ENCODE measurements around the gene COA1.
"Not testable (repeated sequence)": the region's sequence is repeated elsewhere in the genome, so short reads cannot be mapped to it uniquely, and the experiment has no call there.

The COA1 gene

DNA sequence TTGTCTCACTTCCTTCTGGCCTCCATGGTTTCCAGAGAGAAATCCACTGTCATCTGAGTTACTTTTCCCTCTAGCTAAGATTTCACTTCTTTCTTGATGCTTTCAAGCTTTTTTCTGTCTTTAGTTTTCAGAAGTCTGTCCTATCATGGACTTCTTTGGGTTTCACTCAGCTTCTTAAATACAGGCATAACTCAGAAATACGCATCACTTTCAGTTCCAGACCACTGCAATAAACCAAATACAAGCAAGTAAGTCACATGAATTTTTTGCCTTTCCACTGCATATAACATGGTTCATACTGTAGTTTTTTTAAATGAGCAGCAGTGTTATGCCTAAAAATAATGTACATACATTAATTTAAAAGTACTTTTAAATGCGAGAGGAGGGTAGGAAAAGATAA, 97.8 kb downstream of the COA1 start:
- Histone ChIP-seq H3K9ac (ENCODE audit: low read length) (no peak overlapping the region), H3K36me3 (ENCODE audit: control insufficient read depth, insufficient read depth, low read length, severe bottlenecking) (peaks cover 80% of the 10 kb centered on the region), H3K27me3 (replicated peaks; ENCODE audit: control insufficient read depth, insufficient read depth, low read length) (no peaks in the 10 kb centered on the region), H3K9me3 (ENCODE audit: control insufficient read depth, low read length) (no peaks in the 10 kb centered on the region), H3K4me3 (ENCODE audit: low read length) (no peak overlapping the region), H3K4me1 (ENCODE audit: control insufficient read depth, insufficient read depth, low read length) (no peaks in the 10 kb centered on the region)
- DNase-seq (ENCODE audit: low read depth), result no peak

DNA sequence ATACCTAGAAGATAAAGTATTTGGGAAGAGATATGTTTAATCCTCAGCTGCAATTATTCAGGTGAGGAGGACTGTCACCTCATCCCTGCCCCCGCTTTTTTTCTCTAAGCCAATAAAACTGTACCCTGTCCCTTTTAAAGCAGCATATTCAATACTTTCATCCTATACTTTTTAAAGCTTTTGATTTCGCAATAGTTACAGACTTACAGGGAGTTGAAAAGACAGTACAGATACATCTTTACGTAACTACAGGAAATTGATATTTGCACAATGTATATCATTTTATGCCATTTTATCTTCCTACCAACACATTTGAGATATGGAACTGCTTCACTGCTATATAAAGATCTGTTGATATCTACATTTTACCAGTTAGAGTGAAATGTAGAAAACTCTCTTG, 98.8 kb downstream of the COA1 start:
- no peak overlapping the region for H3K9ac ChIP-seq (ENCODE audit: low read length)
- no peaks in the 10 kb centered on the region for H3K4me1 ChIP-seq (ENCODE audit: control insufficient read depth, insufficient read depth, low read length)
- H3K9me3 ChIP-seq (ENCODE audit: control insufficient read depth, low read length), result no peaks in the 10 kb centered on the region
- peak; percentile 34 for DNase-seq (ENCODE audit: low read depth)
- no peaks in the 10 kb centered on the region for H3K27me3 ChIP-seq (replicated peaks; ENCODE audit: control insufficient read depth, insufficient read depth, low read length)
- H3K4me3 ChIP-seq (ENCODE audit: low read length), result no peak overlapping the region
- peaks cover 80% of the 10 kb centered on the region for H3K36me3 ChIP-seq (ENCODE audit: control insufficient read depth, insufficient read depth, low read length, severe bottlenecking)

GRCh38 chr7:43629857-43630256, 99.5 kb downstream of the COA1 start:
- no peak for DNase-seq (ENCODE audit: low read depth)
- Histone ChIP-seq H3K27me3 (replicated peaks; ENCODE audit: control insufficient read depth, insufficient read depth, low read length) (no peaks in the 10 kb centered on the region), H3K4me3 (ENCODE audit: low read length) (no peak overlapping the region), H3K4me1 (ENCODE audit: control insufficient read depth, insufficient read depth, low read length) (peaks cover 4% of the 10 kb centered on the region), H3K9ac (ENCODE audit: low read length) (no peak overlapping the region), H3K36me3 (ENCODE audit: control insufficient read depth, insufficient read depth, low read length, severe bottlenecking) (peaks cover 81% of the 10 kb centered on the region), H3K9me3 (ENCODE audit: control insufficient read depth, low read length) (no peaks in the 10 kb centered on the region)

DNA sequence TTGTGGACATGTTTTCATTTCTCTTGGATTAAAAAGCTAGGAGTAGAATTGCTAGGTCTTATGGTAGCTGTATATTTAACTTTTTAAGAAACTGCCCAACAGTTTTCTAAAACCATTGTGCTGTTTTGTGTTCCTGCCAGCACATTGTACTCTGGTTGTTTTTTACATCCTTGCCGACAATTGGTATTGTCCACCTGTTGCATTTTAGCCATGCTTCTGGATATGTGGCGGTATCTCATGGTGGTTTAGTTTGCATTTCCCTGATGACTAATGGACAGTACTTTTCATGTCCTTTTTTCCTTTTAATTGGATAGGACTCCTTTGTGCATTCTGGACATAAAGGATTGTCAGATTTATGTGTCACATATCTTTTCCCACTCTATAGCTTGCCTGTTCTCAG, 100.9 kb downstream of the COA1 start:
- DNase-seq (ENCODE audit: low read depth), result no peak
- H3K36me3 ChIP-seq (ENCODE audit: control insufficient read depth, insufficient read depth, low read length, severe bottlenecking), result peaks cover 81% of the 10 kb centered on the region
- no peaks in the 10 kb centered on the region for H3K9me3 ChIP-seq (ENCODE audit: control insufficient read depth, low read length)
- no peaks in the 10 kb centered on the region for H3K27me3 ChIP-seq (replicated peaks; ENCODE audit: control insufficient read depth, insufficient read depth, low read length)
- H3K9ac ChIP-seq (ENCODE audit: low read length), result no peak overlapping the region
- no peak overlapping the region for H3K4me3 ChIP-seq (ENCODE audit: low read length)
- H3K4me1 ChIP-seq (ENCODE audit: control insufficient read depth, insufficient read depth, low read length), result peaks cover 18% of the 10 kb centered on the region

- H3K9ac ChIP-seq (ENCODE audit: low read length), result not testable (repeated sequence)
- H3K36me3 ChIP-seq (ENCODE audit: control insufficient read depth, insufficient read depth, low read length, severe bottlenecking), result peaks cover 79% of the 10 kb centered on the region
Observed at GRCh38 chr7:43627798-43628197, 101.5 kb downstream of the COA1 start.

DNA sequence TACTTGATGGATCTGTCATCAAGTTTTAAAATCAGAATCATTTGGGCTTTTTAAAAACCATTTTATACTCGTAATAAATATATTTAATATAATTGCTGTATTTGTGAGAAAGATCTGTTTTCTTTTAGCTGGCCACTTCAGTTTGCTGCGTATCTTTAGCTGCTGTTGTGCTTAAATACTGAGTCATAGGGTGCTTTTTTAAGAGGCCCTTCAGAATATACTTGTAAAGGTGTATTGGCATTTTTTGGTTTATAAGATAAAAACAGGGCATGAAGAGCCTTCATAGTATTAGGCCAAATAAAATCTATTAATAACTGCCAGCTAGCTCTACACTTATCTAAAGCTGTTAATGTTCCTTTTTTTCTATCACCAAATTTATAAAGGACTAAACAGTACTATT, 102.6 kb downstream of the COA1 start:
- Histone ChIP-seq H3K4me3 (ENCODE audit: low read length) (no peak overlapping the region), H3K36me3 (ENCODE audit: control insufficient read depth, insufficient read depth, low read length, severe bottlenecking) (peaks cover 73% of the 10 kb centered on the region), H3K4me1 (ENCODE audit: control insufficient read depth, insufficient read depth, low read length) (peaks cover 20% of the 10 kb centered on the region), H3K27me3 (replicated peaks; ENCODE audit: control insufficient read depth, insufficient read depth, low read length) (no peaks in the 10 kb centered on the region), H3K9ac (ENCODE audit: low read length) (no peak overlapping the region), H3K9me3 (ENCODE audit: control insufficient read depth, low read length) (no peaks in the 10 kb centered on the region)
- no peak for DNase-seq (ENCODE audit: low read depth)

More at GRCh38 chr7:43627798-43628197, 101.5 kb downstream of the COA1 start:
- not testable (repeated sequence) for H3K27me3 ChIP-seq (replicated peaks; ENCODE audit: control insufficient read depth, insufficient read depth, low read length); H3K4me3 ChIP-seq (ENCODE audit: low read length); DNase-seq (ENCODE audit: low read depth); H3K9me3 ChIP-seq (ENCODE audit: control insufficient read depth, low read length)
- H3K4me1 ChIP-seq (ENCODE audit: control insufficient read depth, insufficient read depth, low read length), result peaks cover 20% of the 10 kb centered on the region

DNA sequence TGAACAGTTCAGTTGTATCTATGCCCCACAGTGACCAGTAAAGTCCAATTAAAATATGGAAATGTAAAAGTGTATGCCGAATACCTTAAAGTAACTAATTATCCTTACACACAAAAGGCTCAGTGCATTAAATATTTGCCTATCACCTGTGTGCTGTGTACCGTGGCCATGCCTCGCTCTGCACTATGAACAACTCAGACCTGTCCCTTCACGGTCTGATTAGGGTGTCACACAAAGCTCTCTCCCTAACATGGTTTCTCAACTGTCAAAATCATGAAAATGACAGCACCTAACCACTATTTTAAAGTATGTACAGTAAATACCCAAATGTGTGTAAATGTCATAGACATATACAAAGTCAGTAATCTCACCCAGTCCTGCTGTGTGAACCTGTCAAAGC, 103.3 kb downstream of the COA1 start:
- H3K4me1 ChIP-seq (ENCODE audit: control insufficient read depth, insufficient read depth, low read length), result peaks cover 20% of the 10 kb centered on the region
- H3K9me3 ChIP-seq (ENCODE audit: control insufficient read depth, low read length), result no peaks in the 10 kb centered on the region
- DNase-seq (ENCODE audit: low read depth), result no peak
- H3K9ac ChIP-seq (ENCODE audit: low read length), result no peak overlapping the region
- H3K36me3 ChIP-seq (ENCODE audit: control insufficient read depth, insufficient read depth, low read length, severe bottlenecking), result peaks cover 74% of the 10 kb centered on the region
- H3K4me3 ChIP-seq (ENCODE audit: low read length), result no peak overlapping the region
- no peaks in the 10 kb centered on the region for H3K27me3 ChIP-seq (replicated peaks; ENCODE audit: control insufficient read depth, insufficient read depth, low read length)

- peaks cover 69% of the 10 kb centered on the region for H3K36me3 ChIP-seq (ENCODE audit: control insufficient read depth, insufficient read depth, low read length, severe bottlenecking)
Observed at GRCh38 chr7:43625453-43625852, 103.9 kb downstream of the COA1 start.

DNA sequence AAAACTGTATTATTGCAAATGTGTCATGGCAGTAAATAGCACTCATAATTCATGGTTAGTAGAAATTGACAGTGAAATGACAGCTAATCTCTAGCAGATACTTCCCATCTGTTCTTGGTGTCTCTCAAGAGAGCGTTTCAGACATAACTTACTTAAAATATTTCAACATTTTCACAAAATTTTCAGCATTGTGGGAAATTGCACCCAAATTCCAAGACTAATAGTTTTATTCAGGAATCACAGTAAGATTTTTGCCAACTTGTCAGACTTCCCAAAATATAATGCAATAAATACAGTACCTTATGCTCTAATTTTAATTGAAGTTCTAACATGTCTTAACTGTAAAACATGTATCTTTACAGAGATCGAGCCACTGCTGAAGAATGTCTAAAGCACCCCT, 105.2 kb downstream of the COA1 start:
- Histone ChIP-seq H3K27me3 (replicated peaks; ENCODE audit: control insufficient read depth, insufficient read depth, low read length) (no peaks in the 10 kb centered on the region), H3K4me1 (ENCODE audit: control insufficient read depth, insufficient read depth, low read length) (peaks cover 30% of the 10 kb centered on the region), H3K36me3 (ENCODE audit: control insufficient read depth, insufficient read depth, low read length, severe bottlenecking) (peaks cover 74% of the 10 kb centered on the region), H3K4me3 (ENCODE audit: low read length) (no peak overlapping the region), H3K9ac (ENCODE audit: low read length) (no peak overlapping the region), H3K9me3 (ENCODE audit: control insufficient read depth, low read length) (no peaks in the 10 kb centered on the region)
- no peak for DNase-seq (ENCODE audit: low read depth)

More at GRCh38 chr7:43625453-43625852, 103.9 kb downstream of the COA1 start:
- DNase-seq (ENCODE audit: low read depth), result no peak
- no peaks in the 10 kb centered on the region for H3K9me3 ChIP-seq (ENCODE audit: control insufficient read depth, low read length)
- H3K27me3 ChIP-seq (replicated peaks; ENCODE audit: control insufficient read depth, insufficient read depth, low read length), result no peaks in the 10 kb centered on the region
- no peak overlapping the region for H3K4me3 ChIP-seq (ENCODE audit: low read length)
- peaks cover 20% of the 10 kb centered on the region for H3K4me1 ChIP-seq (ENCODE audit: control insufficient read depth, insufficient read depth, low read length)
- no peak overlapping the region for H3K9ac ChIP-seq (ENCODE audit: low read length)

DNA sequence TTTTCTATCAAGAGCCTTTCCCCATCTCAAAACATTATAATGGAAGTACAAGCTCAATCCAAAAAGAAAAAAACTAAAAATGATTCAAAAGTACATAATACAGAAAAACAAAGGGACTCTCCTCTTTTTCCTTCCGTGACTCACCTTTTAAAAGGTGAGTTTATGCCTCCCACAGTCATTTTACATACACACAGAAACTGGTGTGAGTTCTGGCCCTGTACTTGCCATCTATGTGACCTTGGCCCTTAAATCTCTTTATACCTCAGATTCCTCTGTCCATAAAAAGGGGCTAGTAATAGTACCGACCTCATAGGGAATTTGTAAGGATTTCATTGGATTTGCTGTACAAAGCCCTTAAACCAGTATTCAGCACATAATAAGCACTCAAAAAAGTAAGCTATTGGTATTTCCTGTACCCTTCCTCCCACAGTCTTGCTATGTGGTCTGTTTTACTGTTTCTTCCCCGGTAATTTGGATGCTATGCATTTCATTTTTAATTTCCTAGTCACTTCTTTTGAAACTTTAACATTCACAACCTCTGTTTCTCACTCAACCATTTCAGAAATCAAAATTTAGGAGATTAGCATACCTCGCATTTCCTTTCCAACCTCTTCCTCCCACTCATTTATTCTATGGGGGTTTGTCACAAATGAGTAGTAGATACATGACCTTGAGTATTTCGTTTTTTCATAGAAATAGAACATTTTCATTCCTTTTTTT, 107.4 kb downstream of the COA1 start:
- no peak overlapping the region for H3K4me3 ChIP-seq (ENCODE audit: low read length)
- H3K4me1 ChIP-seq (ENCODE audit: control insufficient read depth, insufficient read depth, low read length), result peaks cover 33% of the 10 kb centered on the region
- H3K9ac ChIP-seq (ENCODE audit: low read length), result no peak overlapping the region
- peak; percentile 51 for DNase-seq (ENCODE audit: low read depth)
- H3K9me3 ChIP-seq (ENCODE audit: control insufficient read depth, low read length), result no peaks in the 10 kb centered on the region
- H3K36me3 ChIP-seq (ENCODE audit: control insufficient read depth, insufficient read depth, low read length, severe bottlenecking), result peaks cover 66% of the 10 kb centered on the region
- no peaks in the 10 kb centered on the region for H3K27me3 ChIP-seq (replicated peaks; ENCODE audit: control insufficient read depth, insufficient read depth, low read length)

DNA sequence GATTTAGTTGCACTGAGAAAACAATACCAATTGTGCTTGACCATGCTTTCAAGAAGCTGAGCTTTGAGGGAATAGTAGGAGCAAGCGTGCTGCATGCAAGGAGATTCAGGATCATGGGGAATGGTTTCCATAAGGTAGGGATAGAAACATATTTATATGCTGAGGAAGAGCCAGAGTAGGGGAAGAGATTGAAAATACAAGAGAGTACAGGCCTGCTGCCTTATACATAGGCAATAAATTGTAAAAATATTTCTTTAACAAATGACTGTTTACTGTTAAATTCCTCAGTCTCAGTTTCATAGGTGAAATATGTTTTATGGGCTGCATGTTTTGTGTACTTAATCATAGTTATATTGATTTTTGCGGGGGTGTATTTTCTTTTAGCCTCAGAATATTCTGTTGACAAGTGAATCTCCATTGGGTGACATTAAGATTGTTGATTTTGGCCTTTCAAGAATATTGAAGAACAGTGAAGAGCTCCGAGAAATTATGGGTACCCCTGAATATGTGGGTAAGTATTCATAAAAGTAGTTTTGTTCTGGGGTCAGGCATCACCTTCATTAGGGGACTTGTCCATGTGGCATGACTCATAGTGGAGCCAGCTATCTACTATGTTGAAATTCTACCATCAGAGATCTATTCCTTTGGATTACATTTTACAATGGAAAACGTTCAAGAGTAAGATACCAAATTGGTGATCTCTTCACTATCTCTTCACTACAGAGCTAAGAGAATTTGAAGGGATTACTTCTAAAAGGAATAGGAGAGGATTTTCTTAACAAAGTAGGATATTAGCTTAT, 109.9 kb downstream of the COA1 start:
- no peak overlapping the region for H3K4me3 ChIP-seq (ENCODE audit: low read length)
- H3K9ac ChIP-seq (ENCODE audit: low read length), result no peak overlapping the region
- DNase-seq (ENCODE audit: low read depth), result peak; percentile 33
- H3K27me3 ChIP-seq (replicated peaks; ENCODE audit: control insufficient read depth, insufficient read depth, low read length), result no peaks in the 10 kb centered on the region
- H3K9me3 ChIP-seq (ENCODE audit: control insufficient read depth, low read length), result no peaks in the 10 kb centered on the region
- H3K4me1 ChIP-seq (ENCODE audit: control insufficient read depth, insufficient read depth, low read length), result peaks cover 26% of the 10 kb centered on the region
- H3K36me3 ChIP-seq (ENCODE audit: control insufficient read depth, insufficient read depth, low read length, severe bottlenecking), result peaks cover 48% of the 10 kb centered on the region
